ENCODE measurements around the gene CPSF3.

DNA sequence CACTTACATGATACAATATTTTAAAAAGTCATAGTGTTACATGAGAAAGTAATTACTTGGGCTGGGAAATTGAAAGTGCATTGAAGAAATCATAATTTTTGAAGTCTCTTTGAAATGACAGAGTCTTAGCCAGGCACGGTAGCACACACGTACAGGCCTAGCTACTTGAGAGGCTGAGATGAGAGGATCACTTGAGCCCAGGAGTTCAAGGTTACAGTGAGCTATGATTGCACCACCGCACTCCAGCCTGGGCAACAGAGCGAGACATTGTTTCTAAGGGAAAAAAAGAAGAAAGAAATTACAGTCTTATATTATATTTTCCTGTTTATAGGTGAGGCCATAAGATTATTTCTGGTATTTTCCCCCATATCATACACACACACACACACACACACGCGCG is 41.7 kb downstream of the CPSF3 start:
- TF ChIP-seq, protein P1, sequence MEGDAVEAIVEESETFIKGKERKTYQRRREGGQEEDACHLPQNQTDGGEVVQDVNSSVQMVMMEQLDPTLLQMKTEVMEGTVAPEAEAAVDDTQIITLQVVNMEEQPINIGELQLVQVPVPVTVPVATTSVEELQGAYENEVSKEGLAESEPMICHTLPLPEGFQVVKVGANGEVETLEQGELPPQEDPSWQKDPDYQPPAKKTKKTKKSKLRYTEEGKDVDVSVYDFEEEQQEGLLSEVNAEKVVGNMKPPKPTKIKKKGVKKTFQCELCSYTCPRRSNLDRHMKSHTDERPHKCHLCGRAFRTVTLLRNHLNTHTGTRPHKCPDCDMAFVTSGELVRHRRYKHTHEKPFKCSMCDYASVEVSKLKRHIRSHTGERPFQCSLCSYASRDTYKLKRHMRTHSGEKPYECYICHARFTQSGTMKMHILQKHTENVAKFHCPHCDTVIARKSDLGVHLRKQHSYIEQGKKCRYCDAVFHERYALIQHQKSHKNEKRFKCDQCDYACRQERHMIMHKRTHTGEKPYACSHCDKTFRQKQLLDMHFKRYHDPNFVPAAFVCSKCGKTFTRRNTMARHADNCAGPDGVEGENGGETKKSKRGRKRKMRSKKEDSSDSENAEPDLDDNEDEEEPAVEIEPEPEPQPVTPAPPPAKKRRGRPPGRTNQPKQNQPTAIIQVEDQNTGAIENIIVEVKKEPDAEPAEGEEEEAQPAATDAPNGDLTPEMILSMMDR (IDR thresholded peaks at IDR 0.05) = no peak
- no peak for TF ChIP-seq POLR2A (IDR thresholded peaks at IDR 0.05)
